SW 1271 (cell line): ENCODE data around the gene OPCML.

Experiments used
- DNase-seq, 2 experiments: peaks; one replicate each; lab custom pipeline; 2025; lab: John Stamatoyannopoulos, UW

OPCML gene

DNA sequence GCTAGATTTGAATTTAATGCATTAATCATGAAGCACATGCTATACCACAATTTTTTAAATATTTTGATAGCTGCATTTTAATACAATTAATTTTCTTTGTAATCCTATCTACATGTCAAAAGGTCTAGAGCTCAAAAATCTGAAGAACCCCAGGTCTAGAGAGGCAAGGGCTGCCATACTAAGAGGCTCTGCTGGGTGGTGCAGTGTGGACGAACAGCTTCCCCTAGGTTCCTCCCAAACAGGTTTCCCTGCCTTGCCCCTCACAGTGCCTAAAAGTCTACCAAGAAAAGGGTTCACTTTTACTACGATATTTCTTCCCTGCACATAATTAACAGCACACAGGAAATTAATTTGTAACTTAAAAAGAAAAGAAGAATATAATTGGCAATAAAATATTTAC is 681.1 kb downstream of the OPCML start:
- no peak for DNase-seq

DNA sequence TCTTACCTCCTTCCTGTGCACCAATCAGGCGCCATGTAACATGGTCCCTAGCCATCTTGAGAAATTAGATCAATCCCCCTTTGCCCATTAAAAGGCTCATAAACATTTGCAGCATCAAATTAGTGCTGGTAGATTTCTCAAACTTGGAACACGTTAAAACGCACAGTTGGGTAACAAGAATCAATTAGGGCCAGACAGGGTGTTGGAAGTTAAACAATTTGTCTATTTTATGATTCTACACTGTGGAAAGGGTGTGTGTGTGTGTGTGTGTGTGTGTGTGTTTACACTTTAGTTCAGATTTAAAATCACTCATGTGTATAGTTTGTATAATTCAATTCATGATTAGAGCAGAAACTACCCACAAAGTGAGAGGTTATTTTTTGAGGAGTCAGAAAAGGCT is 682.0 kb downstream of the OPCML start:
- no peak for DNase-seq

DNA sequence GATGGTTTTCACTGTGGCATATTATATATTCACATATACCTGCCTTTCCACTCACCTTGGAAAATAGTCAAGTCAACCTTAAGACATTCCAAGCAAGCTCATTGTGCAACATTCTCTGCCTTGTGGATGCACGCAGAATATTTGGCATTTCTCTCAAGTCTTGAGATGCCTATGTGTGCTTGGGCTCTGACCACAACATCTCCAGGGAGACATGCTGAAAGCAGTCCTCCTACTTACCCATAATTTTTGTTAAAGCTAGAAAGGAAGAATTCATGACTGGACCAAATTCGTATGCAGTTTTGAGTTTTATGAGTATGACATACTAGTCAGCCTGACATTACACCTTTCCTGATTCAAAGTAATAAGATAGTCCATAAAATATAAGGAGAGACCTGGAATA is 684.0 kb downstream of the OPCML start:
- DNase-seq, result no peak

DNA sequence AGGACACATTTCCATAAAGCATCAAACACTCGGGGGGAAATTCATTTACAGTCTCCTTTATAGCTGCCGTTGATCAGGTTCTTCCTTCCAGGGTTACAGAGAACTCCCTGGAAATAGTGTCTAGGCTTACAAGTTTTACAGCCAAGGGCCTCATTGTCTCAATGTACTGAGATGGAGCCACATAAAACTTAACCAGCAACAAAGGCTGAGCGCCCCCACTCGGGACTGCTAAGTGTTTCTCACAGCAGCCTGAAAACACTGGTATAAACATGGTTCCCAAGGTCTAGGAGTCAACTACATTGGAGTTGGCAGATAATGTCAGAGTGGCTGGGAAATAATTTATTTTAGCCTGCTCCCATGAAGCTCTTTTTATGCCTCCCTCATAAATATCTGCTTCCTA is 686.2 kb downstream of the OPCML start:
- no peak for DNase-seq

DNA sequence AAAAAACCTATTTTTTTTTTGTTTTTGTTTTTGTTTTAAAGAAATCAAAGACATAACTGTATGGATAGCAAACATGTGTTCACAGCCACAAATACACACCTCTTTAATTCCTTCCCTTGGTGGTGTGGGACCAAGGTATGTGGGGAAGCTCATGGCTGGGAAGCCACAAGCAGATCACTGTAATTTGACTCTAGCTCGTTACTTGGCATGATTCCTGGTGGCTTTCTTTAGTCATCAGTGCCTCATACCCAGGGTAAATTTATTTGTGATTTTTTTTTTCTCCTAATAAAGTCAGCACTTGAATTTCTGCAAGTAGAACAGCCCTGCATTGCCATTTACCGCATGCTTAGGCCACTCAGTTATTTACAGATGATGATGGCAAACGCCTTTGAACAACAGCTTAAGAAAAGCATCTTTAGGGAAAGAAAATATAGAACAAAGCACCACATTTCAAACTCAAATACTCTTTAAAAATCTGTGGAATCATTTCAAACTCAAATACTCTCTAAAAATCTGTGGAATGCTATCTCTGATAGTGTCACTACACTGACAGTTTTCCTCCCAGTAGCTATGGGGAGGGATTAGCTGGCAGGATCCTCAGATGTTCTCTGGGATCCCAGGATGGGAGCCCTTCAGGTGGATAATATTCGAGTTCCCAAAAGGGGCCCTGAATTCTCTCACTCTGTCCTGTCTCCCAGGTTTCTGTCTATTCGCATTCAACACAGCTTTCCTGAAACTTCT is 687.2 kb downstream of the OPCML start:
- no peak for DNase-seq

DNA sequence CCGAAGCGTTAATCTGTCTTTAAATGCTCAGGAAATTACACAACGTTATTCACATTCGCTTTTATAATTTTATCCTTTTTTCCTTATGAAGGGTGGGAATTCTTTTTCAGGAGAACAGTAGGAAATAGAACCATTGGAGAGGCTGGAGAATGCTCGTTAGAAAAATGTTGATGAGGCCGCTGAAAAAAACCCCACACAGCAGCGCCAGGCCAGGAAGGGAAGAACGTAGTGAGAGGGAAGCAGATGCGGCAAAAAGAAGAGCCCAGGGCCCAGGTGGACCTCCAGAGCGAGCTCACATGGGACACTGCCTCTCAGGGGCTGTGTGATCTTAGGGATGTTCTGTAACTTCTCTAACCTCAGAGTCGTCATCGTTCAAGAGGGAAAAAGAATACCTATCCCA is 691.6 kb downstream of the OPCML start:
- DNase-seq, result no peak

DNA sequence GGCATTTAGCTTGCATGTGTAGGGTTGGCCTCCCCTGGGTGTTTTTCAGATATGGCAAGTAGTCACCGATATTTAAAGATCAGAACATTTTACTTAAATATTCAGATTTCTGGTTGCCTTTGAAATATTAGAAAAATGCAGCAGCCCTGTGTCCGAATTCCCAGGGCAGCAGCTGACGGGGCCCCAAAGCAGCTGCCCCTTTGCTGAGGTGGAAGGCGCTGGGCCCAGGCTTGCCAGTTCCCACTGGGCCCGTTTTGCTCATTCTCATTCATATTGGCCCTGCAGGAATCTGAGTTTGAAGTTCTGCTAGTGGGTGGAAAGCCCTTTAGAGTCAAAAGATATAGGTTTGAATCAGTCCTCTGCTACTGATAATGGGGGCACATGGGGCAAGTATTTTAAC is 692.1 kb downstream of the OPCML start:
- DNase-seq, result no peak

DNA sequence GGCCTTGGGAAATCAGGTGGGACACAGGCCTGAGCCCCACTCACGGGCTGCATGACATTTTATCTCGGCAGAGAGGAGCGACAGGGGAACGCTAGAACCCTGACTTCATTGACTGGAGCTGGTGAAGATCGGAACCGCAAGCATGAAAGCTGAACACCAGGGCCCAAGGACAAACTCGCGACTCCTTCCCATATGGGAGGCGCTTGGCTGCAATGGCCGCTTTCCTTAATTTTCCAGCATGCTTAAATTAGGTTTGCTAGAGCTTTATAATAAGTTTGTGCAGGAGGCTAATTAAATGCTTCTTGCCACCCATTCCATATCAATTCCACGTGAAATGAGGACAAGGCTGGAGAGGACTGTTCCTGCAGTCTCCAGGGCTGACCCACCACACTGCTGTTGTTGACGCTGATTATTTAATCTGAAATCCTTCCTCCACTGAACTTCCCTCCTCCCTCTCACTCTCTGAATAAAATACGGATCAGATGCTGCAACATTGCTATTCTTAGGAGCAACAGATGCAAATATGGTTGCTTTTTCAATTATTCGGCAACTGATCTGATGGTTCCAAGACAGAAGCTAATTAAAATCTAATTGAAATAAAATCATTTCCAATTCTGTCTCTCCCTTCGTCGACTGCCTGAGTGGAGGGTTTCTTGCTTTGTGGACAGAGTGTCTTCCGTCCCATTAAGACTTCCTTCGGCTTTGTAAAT is 692.9 kb downstream of the OPCML start:
- no peak for DNase-seq

DNA sequence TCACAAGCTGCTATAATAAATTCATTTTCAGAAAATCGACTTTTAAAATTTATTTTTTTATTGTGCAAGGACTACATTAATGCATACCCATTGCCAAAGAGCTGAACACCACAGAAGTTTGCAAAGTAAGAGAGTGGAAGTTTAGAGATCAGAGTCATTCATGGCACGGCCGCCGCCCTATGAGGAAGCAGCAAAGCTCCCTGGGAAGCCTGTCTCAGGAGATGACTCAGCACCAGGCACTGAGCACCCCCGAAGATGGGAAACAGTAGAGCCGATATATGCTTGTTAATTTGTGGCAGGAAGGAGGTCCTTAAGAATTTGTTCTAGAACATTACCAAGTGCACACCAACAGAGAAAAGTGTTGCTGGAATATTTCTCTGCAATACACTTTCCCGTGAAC is 693.7 kb downstream of the OPCML start:
- DNase-seq, result no peak

DNA sequence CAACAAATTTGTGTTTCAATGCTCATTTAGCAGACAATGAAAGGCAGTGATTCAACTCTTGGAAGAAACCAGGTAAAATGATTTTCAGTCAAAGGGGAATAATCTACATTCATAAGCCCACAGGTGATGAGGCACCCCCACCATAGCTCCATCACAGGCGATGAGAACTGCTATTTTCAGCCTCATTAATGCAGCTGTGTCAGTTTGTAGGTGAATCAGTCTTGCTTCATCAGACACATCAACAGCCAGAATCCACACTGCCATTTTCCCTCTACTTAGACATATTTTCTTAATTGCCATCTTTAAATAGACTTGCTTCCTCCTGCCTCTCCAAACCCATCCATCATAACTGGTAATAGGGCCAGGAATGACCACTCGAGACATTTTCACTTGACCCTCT is 701.0 kb downstream of the OPCML start:
- no peak for DNase-seq

DNA sequence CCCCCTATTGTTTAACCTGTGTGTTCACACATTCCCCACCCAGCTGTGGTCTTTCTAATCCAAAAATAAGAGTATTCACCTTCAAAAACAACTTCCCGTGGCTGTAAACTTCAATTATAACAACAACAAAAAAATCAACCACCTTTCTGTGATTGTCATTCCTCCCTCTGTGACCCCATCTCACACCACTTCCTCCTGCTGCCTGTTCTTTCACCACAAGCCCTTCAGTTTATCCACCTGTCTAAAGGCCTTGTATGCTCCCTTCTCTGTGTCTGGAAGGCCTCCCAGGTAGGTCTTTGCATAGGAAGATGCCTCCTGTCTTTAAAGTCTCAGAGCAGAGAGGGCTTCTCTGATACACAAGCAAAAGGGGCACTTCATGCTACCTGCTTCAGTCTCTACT is 707.7 kb downstream of the OPCML start:
- no peak for DNase-seq

DNA sequence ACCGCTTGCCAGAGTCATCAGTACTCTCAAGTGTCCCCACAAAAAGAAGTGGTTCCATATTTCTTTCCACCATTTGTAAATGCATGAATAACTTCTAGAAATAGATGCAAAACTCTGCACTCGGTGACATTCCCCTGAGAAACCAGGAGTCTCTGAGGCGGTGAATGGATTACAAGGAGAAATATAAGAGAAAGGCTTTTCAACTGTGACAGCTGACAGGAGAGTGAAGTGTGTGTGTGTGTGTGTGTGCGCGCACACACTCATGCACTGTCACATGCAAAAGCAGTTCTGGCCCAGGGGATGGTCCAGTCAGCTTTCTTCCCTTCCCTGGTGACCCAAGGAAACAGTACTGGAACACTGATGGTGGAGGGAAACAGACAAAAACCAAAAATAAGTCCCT is 710.0 kb downstream of the OPCML start:
- no peak for DNase-seq

DNA sequence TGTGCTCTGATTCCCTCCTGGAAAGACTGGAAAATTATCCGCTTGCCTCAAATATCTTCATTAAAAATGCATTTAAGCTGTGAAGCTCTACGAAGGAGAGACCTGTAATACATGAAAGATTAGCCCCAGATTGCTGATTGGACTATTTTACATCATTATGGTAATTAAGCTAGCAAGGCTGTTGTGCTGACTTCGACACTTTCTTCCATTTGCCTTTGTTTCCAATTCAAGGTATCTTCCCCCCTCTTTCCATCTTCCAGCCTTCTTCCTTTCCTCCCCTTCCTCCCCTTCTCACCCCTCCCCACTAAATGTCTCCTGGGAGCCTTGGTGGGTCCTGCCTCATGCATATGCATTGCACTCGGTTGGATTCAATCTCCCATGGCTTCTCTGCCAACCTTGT is 710.8 kb downstream of the OPCML start:
- DNase-seq, result no peak

DNA sequence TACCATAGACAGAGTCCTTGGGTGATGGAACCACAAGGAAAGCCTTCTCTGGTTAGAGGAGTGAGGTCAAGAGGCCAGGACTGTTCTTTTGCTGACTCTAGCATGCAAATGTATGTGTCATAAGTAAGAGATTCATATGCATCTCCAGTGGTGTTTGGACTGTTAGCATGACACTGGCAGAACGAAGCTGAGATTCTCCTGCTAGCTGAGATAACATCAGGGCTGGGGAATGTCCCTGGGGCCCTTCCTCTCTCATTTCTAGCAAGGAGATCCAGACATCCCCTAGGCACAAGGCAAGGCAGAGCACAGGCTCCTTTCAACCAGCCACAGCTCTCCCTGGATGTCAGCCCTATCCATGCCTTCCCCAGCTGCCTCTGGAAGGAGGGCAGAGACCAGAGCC is 711.3 kb downstream of the OPCML start:
- DNase-seq, result no peak

DNA sequence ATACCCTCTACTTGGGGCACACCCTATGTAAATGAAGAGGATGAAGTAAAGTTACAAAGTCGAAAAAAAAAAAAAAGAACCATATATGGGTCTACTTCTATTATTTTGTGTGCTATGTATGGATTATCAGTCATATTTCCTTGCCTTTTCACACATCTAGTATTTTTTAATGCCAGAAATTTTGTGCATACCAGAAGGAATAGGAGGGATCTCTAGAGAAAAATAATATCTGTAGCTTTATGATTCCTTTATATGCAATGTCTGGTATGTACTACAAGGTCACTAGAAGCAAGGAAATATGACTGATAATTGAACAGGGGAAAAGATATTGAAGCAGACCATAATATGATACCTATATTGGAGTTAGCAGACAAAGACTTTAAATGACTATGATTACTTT is 713.4 kb downstream of the OPCML start:
- no peak for DNase-seq

DNA sequence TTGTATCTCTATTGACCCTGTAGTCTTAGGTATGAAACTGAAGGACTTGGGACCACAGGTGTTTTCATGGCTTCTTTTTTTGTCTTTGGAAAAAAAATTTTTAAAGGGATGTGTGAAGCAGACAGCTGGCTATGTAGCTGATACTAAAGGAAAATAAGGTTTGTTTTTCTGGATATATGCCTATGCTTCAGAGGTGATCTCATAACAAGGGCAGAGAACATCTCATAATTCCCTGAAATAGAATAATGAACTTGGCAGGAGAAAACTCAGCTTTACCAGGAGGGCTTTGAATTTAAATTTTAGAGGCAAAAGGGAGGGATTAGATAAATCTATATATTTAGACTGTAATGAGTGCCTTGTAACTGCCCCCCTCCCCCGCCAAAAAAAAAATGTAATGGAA is 714.9 kb downstream of the OPCML start:
- no peak for DNase-seq

DNA sequence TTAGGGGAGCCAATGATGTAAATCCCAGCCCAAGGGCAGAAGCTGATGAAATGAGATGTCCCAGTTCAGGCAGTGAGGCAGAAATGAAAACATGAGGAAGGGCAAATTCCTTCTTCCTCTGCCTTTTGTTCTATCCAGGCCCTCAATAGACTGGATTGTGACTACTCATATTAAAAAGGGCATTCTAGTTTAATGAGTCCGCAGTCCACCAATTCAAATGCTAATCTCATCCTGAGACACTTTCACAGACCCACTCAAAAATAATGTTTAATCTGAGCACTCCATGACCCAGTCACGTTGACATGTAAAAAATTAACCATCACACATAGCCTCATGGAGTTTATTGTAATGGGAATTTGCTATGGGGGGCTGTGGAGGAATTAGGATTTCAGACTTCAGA is 717.9 kb downstream of the OPCML start:
- no peak for DNase-seq

DNA sequence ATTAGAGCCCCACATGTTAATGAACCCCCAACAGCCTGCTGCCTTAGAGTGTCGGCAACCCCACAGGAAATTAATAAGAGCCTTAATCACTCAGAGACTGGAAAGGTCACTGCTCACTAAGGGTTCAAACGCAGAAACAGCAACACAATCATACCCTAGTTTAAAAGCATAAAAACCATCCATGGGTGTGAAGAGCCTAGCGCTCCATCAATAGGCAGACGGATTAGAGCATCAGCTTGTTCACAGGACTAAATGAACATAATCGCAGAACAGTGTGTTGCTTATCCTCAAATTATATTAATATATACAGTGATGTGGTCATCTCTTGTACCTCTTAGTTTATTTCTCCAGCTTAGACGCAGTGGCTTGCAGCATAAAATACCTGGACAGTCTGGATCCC is 720.7 kb downstream of the OPCML start:
- DNase-seq, result no peak

DNA sequence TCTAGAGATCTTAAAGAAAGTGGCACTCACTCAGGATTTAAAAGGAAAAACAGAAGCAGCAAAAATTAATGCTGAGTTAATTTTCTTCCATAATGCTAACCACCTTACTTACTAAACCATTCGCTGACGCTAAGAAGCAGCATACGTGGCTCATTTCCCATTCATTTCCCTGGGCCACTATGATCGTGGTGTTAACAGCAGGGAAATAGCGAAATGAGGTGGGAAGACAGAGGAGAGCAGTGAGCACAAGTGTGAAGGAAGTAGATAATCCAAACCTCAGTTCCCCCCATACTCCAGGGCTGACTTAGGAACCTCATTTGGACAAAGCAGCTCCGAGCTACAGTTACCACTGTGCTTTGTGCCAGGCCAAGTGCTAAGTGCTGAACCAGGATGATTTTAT is 723.2 kb downstream of the OPCML start:
- no peak for DNase-seq

DNA sequence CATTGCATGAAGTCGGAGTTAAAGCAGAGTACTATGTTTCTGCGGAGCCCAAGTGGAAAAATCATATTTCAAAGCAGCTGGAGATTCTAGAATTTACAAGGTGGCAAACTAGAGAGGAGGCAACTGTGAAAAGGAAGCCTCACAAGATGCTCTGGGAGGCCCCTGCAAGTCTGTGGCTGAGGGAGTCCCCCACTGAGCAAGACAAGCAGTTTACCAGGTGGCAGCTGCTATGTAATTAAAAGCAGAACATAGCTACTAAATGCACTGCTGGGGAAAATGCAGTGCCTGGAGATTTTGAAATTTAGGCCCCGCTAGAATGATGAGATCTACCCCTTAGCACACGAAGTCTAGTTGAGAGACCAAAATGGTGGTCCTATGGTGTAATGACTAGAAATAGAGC is 728.0 kb downstream of the OPCML start:
- no peak for DNase-seq

DNA sequence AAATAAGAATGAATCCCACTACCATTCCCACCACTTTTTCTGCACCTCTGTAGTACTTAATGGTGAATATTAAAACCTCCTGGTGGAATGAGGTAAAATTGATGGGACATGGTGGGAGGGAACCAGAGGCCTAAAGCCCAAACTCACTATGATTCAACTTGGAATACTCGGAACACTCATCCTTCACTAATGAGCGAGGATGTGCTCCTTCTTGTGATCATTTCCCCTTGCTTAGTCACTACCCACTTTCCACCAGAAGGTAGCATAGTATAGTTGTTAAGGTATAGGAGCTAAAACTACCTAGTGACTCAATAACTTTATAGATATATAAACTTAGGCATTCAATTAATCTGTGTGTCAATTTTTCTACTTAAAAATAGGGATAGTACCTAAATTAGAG is 728.9 kb downstream of the OPCML start:
- DNase-seq, result no peak

DNA sequence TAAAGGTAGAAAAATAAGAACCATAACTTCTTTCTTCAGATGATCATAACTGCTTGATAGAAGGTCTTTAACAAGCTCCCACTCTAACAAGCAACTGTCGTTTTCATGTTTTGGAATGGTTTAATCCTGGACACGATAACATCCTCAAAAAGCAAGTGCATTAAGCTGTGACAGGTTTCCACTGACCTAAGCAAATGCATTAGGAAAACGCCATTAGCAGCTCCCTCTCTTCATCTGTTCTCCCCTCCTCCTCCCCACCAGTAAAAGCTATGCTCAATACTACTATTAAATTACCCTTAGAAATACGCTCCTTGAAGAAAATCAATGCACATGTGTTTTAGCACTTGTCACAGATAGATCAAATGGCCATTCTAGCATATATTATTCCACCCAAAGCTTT is 729.4 kb downstream of the OPCML start:
- no peak for DNase-seq

DNA sequence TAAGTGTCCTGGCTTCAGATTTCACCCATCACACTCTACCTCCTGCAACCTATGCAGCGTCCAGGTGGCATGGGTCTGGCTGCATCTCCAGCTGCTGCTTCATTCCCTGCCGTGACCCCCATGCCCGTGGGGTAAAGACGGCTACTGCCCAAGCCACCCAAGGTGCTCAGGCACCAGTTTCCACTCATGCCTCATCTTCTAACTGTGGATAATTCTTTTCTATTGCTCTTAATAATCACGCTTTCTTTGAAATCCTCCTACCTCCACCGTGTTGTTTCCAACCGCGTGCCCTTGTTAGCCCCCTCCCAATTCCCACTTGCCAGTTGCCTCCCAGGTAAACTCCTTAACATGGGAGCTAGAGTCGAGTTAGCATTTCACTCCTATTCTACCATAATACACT is 738.5 kb downstream of the OPCML start:
- no peak for DNase-seq
